ENCODE data around the gene ING5. TPM values are rescaled to one million over a fixed set of nuclear protein-coding genes. Genes with fewer than 3 reads are reported as not detected.
"Not testable (repeated sequence)": the region's sequence is repeated elsewhere in the genome, so short reads cannot be mapped to it uniquely, and the experiment has no call there.

Gene ING5
- total RNA-seq, 1 donor from 2014 or later: 38.3 TPM

- TF ChIP-seq CTCF (IDR thresholded peaks at IDR 0.05; ENCODE audit: partially characterized antibody, unreplicated experiment): no peak
- Mint-ChIP-seq H3K9me3 (ENCODE audit: unreplicated experiment) (peaks cover 11% of the 10 kb centered on the region), H3K27me3 (ENCODE audit: unreplicated experiment) (peaks cover 2% of the 10 kb centered on the region), H3K4me3 (ENCODE audit: unreplicated experiment) (no peak overlapping the region), H3K27ac (ENCODE audit: unreplicated experiment) (no peak overlapping the region), H3K36me3 (ENCODE audit: unreplicated experiment) (peaks cover 3% of the 10 kb centered on the region), H3K4me1 (ENCODE audit: low read depth, unreplicated experiment) (no peaks in the 10 kb centered on the region)
- no peak for DNase-seq
Measured at GRCh38 chr2:241730671-241731293, 28.9 kb downstream of the ING5 start.

- not testable (repeated sequence) for H3K27me3 Mint-ChIP-seq (ENCODE audit: unreplicated experiment); H3K36me3 Mint-ChIP-seq (ENCODE audit: unreplicated experiment); H3K4me1 Mint-ChIP-seq (ENCODE audit: low read depth, unreplicated experiment); H3K27ac Mint-ChIP-seq (ENCODE audit: unreplicated experiment)
- Mint-ChIP-seq H3K4me3 (ENCODE audit: unreplicated experiment) (peak overlapping the region; percentile 61), H3K9me3 (ENCODE audit: unreplicated experiment) (peaks cover 12% of the 10 kb centered on the region)
- DNase-seq: peak; percentile 78
- peak; percentile 60 for TF ChIP-seq CTCF (IDR thresholded peaks at IDR 0.05; ENCODE audit: partially characterized antibody, unreplicated experiment)
Measured at GRCh38 chr2:241732513-241733186, 30.8 kb downstream of the ING5 start.

DNA sequence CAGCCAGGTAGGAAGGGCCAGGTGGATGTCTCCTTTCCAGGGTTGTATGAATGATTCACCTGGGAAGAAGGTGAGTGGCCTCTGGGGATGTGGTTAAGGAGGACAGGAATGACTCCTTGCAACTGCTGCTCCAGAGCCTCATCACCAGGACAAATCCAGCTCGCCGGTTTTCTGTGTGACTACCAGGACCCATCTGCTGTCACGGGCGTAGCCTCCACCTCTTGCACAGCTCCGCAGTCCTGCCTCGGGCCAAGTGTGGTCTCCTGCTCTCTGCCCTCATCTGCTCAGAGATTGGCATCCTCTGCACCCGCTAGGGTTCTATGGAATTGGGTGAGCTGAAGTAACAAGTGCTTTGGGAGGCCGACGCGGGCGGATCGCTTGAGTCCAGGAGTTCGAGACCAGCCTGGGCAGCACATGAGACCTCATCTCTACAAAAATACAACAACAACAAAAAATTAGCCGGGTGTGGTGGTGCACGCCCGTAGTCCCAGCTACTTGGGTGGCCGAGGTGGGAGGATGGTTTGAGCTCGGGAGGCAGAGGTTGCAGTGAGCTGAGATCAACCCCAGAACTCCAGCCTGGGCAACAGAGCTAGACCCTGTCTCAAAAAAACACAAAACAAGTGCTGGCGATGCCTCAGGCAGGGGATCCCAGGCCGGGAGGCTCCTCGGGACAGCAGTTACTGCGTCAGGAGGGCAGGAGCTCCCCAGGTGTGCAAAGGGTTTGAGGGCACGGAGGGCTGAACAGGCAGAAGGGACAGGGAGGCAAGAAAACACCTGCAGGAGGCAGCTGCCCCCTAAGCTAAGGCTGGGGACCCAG lies 31.8 kb downstream of the ING5 start:
- Mint-ChIP-seq H3K36me3 (ENCODE audit: unreplicated experiment) (peaks cover 3% of the 10 kb centered on the region), H3K4me1 (ENCODE audit: low read depth, unreplicated experiment) (no peaks in the 10 kb centered on the region), H3K27me3 (ENCODE audit: unreplicated experiment) (peaks cover 6% of the 10 kb centered on the region), H3K27ac (ENCODE audit: unreplicated experiment) (no peak overlapping the region), H3K9me3 (ENCODE audit: unreplicated experiment) (peaks cover 12% of the 10 kb centered on the region), H3K4me3 (ENCODE audit: unreplicated experiment) (peak overlapping the region; percentile 64)
- no peak for TF ChIP-seq CTCF (IDR thresholded peaks at IDR 0.05; ENCODE audit: partially characterized antibody, unreplicated experiment)
- no peak for DNase-seq

DNA sequence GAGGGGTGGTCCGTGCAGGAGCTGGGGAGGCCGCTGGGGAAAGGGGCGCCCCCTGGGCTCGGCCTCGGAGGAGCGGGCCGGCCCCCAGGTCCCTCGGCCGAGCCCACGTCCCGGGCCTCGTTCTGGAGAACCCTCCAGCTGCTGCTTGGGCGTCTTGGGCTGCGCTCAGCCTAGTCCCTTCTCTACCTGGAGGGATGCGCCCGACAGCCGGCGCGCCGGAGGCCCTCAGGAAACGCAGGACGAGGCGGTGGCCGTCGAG lies 32.3 kb downstream of the ING5 start:
- H3K9me3 Mint-ChIP-seq (ENCODE audit: unreplicated experiment): peaks cover 15% of the 10 kb centered on the region
- H3K4me1 Mint-ChIP-seq (ENCODE audit: low read depth, unreplicated experiment): no peaks in the 10 kb centered on the region
- no peak for TF ChIP-seq CTCF (IDR thresholded peaks at IDR 0.05; ENCODE audit: partially characterized antibody, unreplicated experiment)
- no peak for DNase-seq
- H3K4me3 Mint-ChIP-seq (ENCODE audit: unreplicated experiment): no peak overlapping the region
- peaks cover 6% of the 10 kb centered on the region for H3K27me3 Mint-ChIP-seq (ENCODE audit: unreplicated experiment)
- peaks cover 3% of the 10 kb centered on the region for H3K36me3 Mint-ChIP-seq (ENCODE audit: unreplicated experiment)
- H3K27ac Mint-ChIP-seq (ENCODE audit: unreplicated experiment): no peak overlapping the region

All from glutamatergic neuron (in vitro differentiated cells).